ENCODE data around the gene ACSL4.
"Not testable (repeated sequence)": the region's sequence is repeated elsewhere in the genome, so short reads cannot be mapped to it uniquely, and the experiment has no call there.

ACSL4 gene

GRCh38 chrX:109655502-109656201 lies 77.4 kb downstream of the ACSL4 start:
- DNase-seq (ENCODE audit: low read depth): no peak
- TF ChIP-seq CTCF (conservative IDR thresholded peaks at IDR 0.05; ENCODE audit: low read length): no peak
- H3K4me3 ChIP-seq (ENCODE audit: low read length): no peak overlapping the region

GRCh38 chrX:109654516-109655109 lies 78.4 kb downstream of the ACSL4 start:
- TF ChIP-seq CTCF (conservative IDR thresholded peaks at IDR 0.05; ENCODE audit: low read length): no peak
- DNase-seq (ENCODE audit: low read depth): no peak
- no peak overlapping the region for H3K4me3 ChIP-seq (ENCODE audit: low read length)

GRCh38 chrX:109644671-109645070 lies 88.4 kb downstream of the ACSL4 start:
- not testable (repeated sequence) for DNase-seq (ENCODE audit: low read depth); H3K4me3 ChIP-seq (ENCODE audit: low read length)

- DNase-seq (ENCODE audit: low read depth): no peak
- H3K4me3 ChIP-seq (ENCODE audit: low read length): no peak overlapping the region
- TF ChIP-seq CTCF (conservative IDR thresholded peaks at IDR 0.05; ENCODE audit: low read length): no peak
Measured at GRCh38 chrX:109643687-109644086, 89.4 kb downstream of the ACSL4 start.

GRCh38 chrX:109638158-109638557 lies 94.9 kb downstream of the ACSL4 start:
- H3K4me3 ChIP-seq (ENCODE audit: low read length): no peak overlapping the region
- no peak for DNase-seq (ENCODE audit: low read depth)
- no peak for TF ChIP-seq CTCF (conservative IDR thresholded peaks at IDR 0.05; ENCODE audit: low read length)

GRCh38 chrX:109637477-109637876 lies 95.6 kb downstream of the ACSL4 start:
- not testable (repeated sequence) for H3K4me3 ChIP-seq (ENCODE audit: low read length); DNase-seq (ENCODE audit: low read depth)

GRCh38 chrX:109635146-109635545 lies 97.9 kb downstream of the ACSL4 start:
- TF ChIP-seq CTCF (conservative IDR thresholded peaks at IDR 0.05; ENCODE audit: low read length): peak; percentile 54
- H3K4me3 ChIP-seq (ENCODE audit: low read length): no peak overlapping the region
- DNase-seq (ENCODE audit: low read depth): peak; percentile 4

GRCh38 chrX:109632906-109633504 lies 100.1 kb downstream of the ACSL4 start:
- no peak overlapping the region for H3K4me3 ChIP-seq (ENCODE audit: low read length)
- peak; percentile 8 for DNase-seq (ENCODE audit: low read depth)
- peak; percentile 53 for TF ChIP-seq CTCF (conservative IDR thresholded peaks at IDR 0.05; ENCODE audit: low read length)

Measured in AG10803 (cell line).